ENCODE measurements around the gene ZNF595.

DNA sequence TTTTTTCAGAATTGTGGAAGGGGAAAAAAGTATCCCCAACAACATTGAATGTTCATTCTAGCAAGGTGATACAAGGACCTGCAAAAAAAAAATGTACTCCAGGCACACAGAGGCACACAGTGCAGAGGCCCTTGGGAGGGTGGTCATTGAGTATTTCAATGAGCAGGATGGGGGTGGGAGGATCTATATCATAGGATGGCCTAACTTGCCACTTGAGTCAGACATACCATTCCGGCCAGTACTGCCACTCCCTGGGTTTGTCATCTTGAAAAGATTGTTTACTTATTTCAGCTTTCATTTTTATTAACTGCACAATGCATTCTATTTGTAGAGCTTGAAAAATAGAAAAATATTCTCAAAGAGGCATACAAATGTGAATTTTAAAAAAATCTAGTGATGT lies 18.7 kb downstream of the ZNF595 start:
- TF ChIP-seq SMC3 (conservative IDR thresholded peaks at IDR 0.05; ENCODE audit: poor library complexity), result no peak
- TF ChIP-seq, protein P1, sequence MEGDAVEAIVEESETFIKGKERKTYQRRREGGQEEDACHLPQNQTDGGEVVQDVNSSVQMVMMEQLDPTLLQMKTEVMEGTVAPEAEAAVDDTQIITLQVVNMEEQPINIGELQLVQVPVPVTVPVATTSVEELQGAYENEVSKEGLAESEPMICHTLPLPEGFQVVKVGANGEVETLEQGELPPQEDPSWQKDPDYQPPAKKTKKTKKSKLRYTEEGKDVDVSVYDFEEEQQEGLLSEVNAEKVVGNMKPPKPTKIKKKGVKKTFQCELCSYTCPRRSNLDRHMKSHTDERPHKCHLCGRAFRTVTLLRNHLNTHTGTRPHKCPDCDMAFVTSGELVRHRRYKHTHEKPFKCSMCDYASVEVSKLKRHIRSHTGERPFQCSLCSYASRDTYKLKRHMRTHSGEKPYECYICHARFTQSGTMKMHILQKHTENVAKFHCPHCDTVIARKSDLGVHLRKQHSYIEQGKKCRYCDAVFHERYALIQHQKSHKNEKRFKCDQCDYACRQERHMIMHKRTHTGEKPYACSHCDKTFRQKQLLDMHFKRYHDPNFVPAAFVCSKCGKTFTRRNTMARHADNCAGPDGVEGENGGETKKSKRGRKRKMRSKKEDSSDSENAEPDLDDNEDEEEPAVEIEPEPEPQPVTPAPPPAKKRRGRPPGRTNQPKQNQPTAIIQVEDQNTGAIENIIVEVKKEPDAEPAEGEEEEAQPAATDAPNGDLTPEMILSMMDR (IDR thresholded peaks at IDR 0.05; ENCODE audit: poor library complexity, severe bottlenecking), result no peak
